Measurements from ENCODE around the gene NR2F1.

Gene NR2F1

DNA sequence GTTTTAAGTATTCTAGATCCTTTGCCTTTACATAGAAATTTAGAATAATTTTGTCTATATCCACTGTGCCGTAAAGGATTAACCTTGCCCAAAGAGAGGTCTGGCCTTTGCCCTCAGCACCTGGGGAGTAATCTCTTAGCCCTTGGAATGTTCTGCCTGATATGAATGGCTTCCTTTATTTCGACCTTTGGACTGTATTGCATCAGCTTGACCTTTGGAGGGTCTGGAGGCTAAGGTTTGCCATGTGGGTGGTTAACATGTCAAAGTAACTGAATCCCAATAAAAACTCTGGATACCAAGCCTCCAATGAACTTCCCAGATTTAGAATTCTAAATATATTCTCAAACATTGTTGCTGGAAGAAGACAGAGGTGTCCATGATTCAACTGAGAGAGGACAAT lies 54.7 kb downstream of the NR2F1 start:
- no peak overlapping the region for H3K4me3 ChIP-seq (ENCODE audit: low read depth, low read length)
- TF ChIP-seq, protein P1, sequence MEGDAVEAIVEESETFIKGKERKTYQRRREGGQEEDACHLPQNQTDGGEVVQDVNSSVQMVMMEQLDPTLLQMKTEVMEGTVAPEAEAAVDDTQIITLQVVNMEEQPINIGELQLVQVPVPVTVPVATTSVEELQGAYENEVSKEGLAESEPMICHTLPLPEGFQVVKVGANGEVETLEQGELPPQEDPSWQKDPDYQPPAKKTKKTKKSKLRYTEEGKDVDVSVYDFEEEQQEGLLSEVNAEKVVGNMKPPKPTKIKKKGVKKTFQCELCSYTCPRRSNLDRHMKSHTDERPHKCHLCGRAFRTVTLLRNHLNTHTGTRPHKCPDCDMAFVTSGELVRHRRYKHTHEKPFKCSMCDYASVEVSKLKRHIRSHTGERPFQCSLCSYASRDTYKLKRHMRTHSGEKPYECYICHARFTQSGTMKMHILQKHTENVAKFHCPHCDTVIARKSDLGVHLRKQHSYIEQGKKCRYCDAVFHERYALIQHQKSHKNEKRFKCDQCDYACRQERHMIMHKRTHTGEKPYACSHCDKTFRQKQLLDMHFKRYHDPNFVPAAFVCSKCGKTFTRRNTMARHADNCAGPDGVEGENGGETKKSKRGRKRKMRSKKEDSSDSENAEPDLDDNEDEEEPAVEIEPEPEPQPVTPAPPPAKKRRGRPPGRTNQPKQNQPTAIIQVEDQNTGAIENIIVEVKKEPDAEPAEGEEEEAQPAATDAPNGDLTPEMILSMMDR (IDR thresholded peaks at IDR 0.05; ENCODE audit: borderline replicate concordance, insufficient read depth, low read depth, low read length): no peak

DNA sequence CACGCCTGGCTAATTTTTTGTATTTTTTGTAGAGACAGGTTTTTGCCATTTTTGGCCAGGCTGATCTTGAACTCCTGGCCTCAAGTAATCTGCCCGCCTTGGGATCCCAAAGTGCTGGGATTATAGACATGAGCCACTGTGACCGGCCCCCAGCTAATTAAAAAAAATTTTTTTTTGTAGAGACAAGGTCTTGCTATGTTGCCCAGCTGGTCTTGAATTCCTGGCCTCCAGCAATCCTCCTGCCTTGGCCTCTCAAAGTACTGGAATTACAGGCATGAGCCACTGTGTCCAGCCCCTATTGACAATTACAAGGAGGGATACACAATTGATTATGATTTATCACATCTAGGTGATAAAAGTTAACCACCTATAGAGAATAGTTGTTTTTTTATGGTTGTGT lies 59.5 kb downstream of the NR2F1 start:
- TF ChIP-seq, protein P1 (IDR thresholded peaks at IDR 0.05; ENCODE audit: borderline replicate concordance, insufficient read depth, low read depth, low read length): no peak
- no peak overlapping the region for H3K4me3 ChIP-seq (ENCODE audit: low read depth, low read length)

Measured in GM12875 (cell line).